Adrenal gland (tissue), 5 donors: Measurements from ENCODE around the gene ERVK3-1.

ENCODE experiments used
- POLR2A ChIP-seq, 2 donors: fragments of 450-650 bp; IDR thresholded peaks; one replicate each; pipeline ENCODE4 v1.6.1; 2017; ENCODE audit warnings: antibody characterized with exemption in 2 of 2, mild to moderate bottlenecking in 2 of 2, moderate library complexity in 1 of 2
- TF ChIP-seq, protein P1 (sequence below), 6 experiments: fragments of 450-650 bp in 4 of 6; fragments of 200-600 bp in 2 of 6; sonication (generic) in 1 of 6; IDR thresholded peaks; 1 replicate in 5 of 6; 2 replicates in 1 of 6; pipeline versions ENCODE4 v1.5.1 to v1.8.0; 2016 to 2021; ENCODE audit warnings: antibody characterized with exemption in 6 of 6, mild to moderate bottlenecking in 2 of 6, moderate library complexity in 1 of 6
- donor health status: DM: no; HTN: no; CAD: no.

DNA sequence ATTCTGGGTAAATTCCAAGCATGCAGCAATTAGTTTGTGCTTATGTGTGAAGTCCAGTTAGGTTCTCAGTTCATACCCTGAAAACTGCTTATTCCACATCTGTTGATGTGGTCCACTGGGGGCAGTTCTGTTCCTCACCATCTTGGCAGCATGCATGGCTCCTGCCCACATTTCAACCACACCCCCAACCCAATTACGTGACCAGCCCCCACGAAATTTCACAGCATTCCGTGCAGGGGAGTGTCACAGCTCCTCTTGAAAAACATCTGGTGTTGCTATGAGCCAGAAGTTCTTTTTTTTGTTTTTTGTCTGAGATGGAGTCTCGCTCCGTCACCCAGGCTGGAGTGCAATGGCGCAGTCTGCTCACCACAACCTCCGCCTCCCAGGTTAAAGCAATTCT, 9.1 kb upstream of the ERVK3-1 start:
- TF ChIP-seq, protein P1, sequence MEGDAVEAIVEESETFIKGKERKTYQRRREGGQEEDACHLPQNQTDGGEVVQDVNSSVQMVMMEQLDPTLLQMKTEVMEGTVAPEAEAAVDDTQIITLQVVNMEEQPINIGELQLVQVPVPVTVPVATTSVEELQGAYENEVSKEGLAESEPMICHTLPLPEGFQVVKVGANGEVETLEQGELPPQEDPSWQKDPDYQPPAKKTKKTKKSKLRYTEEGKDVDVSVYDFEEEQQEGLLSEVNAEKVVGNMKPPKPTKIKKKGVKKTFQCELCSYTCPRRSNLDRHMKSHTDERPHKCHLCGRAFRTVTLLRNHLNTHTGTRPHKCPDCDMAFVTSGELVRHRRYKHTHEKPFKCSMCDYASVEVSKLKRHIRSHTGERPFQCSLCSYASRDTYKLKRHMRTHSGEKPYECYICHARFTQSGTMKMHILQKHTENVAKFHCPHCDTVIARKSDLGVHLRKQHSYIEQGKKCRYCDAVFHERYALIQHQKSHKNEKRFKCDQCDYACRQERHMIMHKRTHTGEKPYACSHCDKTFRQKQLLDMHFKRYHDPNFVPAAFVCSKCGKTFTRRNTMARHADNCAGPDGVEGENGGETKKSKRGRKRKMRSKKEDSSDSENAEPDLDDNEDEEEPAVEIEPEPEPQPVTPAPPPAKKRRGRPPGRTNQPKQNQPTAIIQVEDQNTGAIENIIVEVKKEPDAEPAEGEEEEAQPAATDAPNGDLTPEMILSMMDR (IDR thresholded peaks at IDR 0.05): no peak
- no peak for TF ChIP-seq POLR2A (IDR thresholded peaks at IDR 0.05)
